K562 (cell line): ENCODE measurements around the gene C2CD4C. TPM values are rescaled to one million over a fixed set of nuclear protein-coding genes. Genes with fewer than 3 reads are reported as not detected.

ENCODE experiments used
- ATAC-seq: fragments of 200-7000 bp; cut with Tn5 transposase; 3 replicates; pipeline ENCODE4 v1.9.1; 2020; ENCODE audit warnings: moderate library complexity
- BruUV-seq: library from RNA; stranded (reverse); fragments of 400-500 nt; replicated peaks from 2 replicates; lab custom pipeline; 2021; lab: Mats Ljungman, UMichigan
- CTCF ChIA-PET: fragments of 300-600 bp; formaldehyde crosslinking; extraction: SDS; loops from one replicate; lab custom pipeline; 2021; ENCODE audit warnings: low intra/inter-chr PET ratio; lab: Yijun Ruan, JAX
- POLR2A ChIA-PET: fragments of 300-600, 350-650 bp; sonication (Branson Sonifier 250); formaldehyde crosslinking; extraction: SDS; loops from one replicate; lab custom pipeline; 2021; ENCODE audit warnings: antibody characterized with exemption, inconsistent platforms; lab: Yijun Ruan, JAX
- DNase-seq, 4 experiments: peaks; one replicate each; pipeline versions ENCODE4 v3.0.0 to v3.0.0-alpha.2; 2011 to 2018; ENCODE audit warnings: low spot score in 3 of 4, mixed read lengths in 3 of 4; ENCODE audit errors: extremely low read depth in 1 of 4
- FAIRE-seq: peaks from 2 replicates; lab custom pipeline; 2011; peaks lifted over from hg19 to GRCh38; lab: Jason Lieb, UNC
- H2AFZ ChIP-seq: 2 replicates; pipeline ENCODE4 v1.6.0; 2011; ENCODE audit warnings: low read depth, low read length, control low read depth, inconsistent platforms
- H3K27ac ChIP-seq: fragments of 200-600 bp; 3 replicates; pipeline ENCODE4 v1.8.0; 2011; ENCODE audit warnings: low read depth, mild to moderate bottlenecking, control low read depth, inconsistent platforms, low read length, moderate library complexity, mixed read lengths; ENCODE audit errors: extremely low read depth
- H3K27me3 ChIP-seq, 2 experiments: fragments of 300-600 bp in 1 of 2; 2 replicates in 1 of 2; 3 replicates in 1 of 2; pipeline versions ENCODE4 v1.6.0 to v1.8.0; 2011; ENCODE audit warnings: inconsistent platforms in 2 of 2, low read length in 2 of 2, mild to moderate bottlenecking in 1 of 2, mixed read lengths in 1 of 2, moderate library complexity in 1 of 2; ENCODE audit not compliant: control insufficient read depth in 2 of 2, insufficient read depth in 2 of 2
- H3K36me3 ChIP-seq: fragments of 300-600 bp; 3 replicates; pipeline ENCODE4 v1.8.0; 2011; ENCODE audit warnings: mild to moderate bottlenecking, low read length, inconsistent platforms; ENCODE audit not compliant: control insufficient read depth, insufficient read depth
- H3K4me1 ChIP-seq, 2 experiments: fragments of 200-600 bp in 1 of 2; replicated peaks in 1 of 2; 2 replicates in 1 of 2; 3 replicates in 1 of 2; pipeline versions ENCODE4 v1.5.1 to v1.8.0; 2011; ENCODE audit warnings: inconsistent platforms in 2 of 2, low read length in 2 of 2, mild to moderate bottlenecking in 1 of 2, mixed read lengths in 1 of 2, moderate library complexity in 1 of 2; ENCODE audit not compliant: control insufficient read depth in 2 of 2, insufficient read depth in 2 of 2
- H3K4me2 ChIP-seq: 2 replicates; pipeline ENCODE4 v1.6.1; 2011; ENCODE audit warnings: low read length, control low read depth, inconsistent platforms, mixed read lengths; ENCODE audit not compliant: insufficient read depth
- H3K4me3 ChIP-seq: fragments of 200-600 bp; sonication (generic), shearing (Covaris generic); 2 replicates; pipeline ENCODE4 v1.5.1; 2016; ENCODE audit warnings: control low read depth, inconsistent platforms
- H3K79me2 ChIP-seq: fragments of 200-600 bp; 3 replicates; pipeline ENCODE4 v1.8.0; 2011; ENCODE audit warnings: low read length, inconsistent platforms; ENCODE audit not compliant: control insufficient read depth, insufficient read depth
- H3K9ac ChIP-seq, 2 experiments: 2 replicates each; pipeline versions ENCODE4 v1.6.0 to v1.6.1; 2011; ENCODE audit warnings: low read depth in 2 of 2, low read length in 2 of 2, control low read depth in 1 of 2, inconsistent platforms in 1 of 2, mild to moderate bottlenecking in 1 of 2, mixed read lengths in 1 of 2; ENCODE audit not compliant: insufficient read depth in 1 of 2
- H3K9me1 ChIP-seq: one replicate; pipeline ENCODE4 v1.6.0; 2011; ENCODE audit warnings: inconsistent platforms, mild to moderate bottlenecking, low read length, moderate library complexity; ENCODE audit not compliant: control insufficient read depth, insufficient read depth
- H3K9me3 ChIP-seq: replicated peaks from 2 replicates; pipeline ENCODE4 v1.5.1; 2011; ENCODE audit warnings: low read depth, low read length, inconsistent platforms; ENCODE audit not compliant: control insufficient read depth, insufficient read depth
- H4K20me1 ChIP-seq: replicated peaks from 2 replicates; pipeline ENCODE4 v1.6.1; 2011; ENCODE audit warnings: low read length, inconsistent platforms, mixed read lengths; ENCODE audit not compliant: control insufficient read depth, insufficient read depth
- ATF2 ChIP-seq: sonication (generic); formaldehyde crosslinking; IDR thresholded peaks from 2 replicates; pipeline ENCODE4 v1.8.1; 2022; ENCODE audit warnings: missing genetic modification reagents
- BRF2 ChIP-seq: IDR thresholded peaks from 3 replicates; pipeline ENCODE4 v1.6.1; 2011; ENCODE audit warnings: borderline replicate concordance, mild to moderate bottlenecking; ENCODE audit not compliant: insufficient read length, insufficient read depth
- EZH2 ChIP-seq: IDR thresholded peaks from 2 replicates; pipeline ENCODE4 v1.6.1; 2012; ENCODE audit warnings: low read depth, mild to moderate bottlenecking, inconsistent platforms, low read length, borderline replicate concordance
- FIP1L1 ChIP-seq: fragments of 200-400 bp; formaldehyde crosslinking; IDR thresholded peaks from 2 replicates; pipeline ENCODE4 v1.6.1; 2018; ENCODE audit warnings: mild to moderate bottlenecking, low read depth, low read length; ENCODE audit not compliant: poor library complexity, severe bottlenecking
- HNRNPH1 ChIP-seq: fragments of 200-400 bp; formaldehyde crosslinking; optimal IDR thresholded peaks from 2 replicates; pipeline ENCODE3; 2017; ENCODE audit warnings: low read depth, mild to moderate bottlenecking, low read length, moderate library complexity
- LEF1 ChIP-seq: fragments of 450-650 bp; IDR thresholded peaks from 2 replicates; pipeline ENCODE4 v1.6.1; 2016; ENCODE audit warnings: mild to moderate bottlenecking
- SP2 ChIP-seq: IDR thresholded peaks from 2 replicates; pipeline ENCODE4 v1.6.1; 2011; ENCODE audit warnings: mild to moderate bottlenecking, low read depth, low read length, moderate library complexity; ENCODE audit not compliant: poor library complexity, severe bottlenecking; ENCODE audit errors: extremely low read depth
- TAF1 ChIP-seq: IDR thresholded peaks from 2 replicates; pipeline ENCODE4 v1.6.1; 2011; ENCODE audit warnings: mild to moderate bottlenecking, low read length, moderate library complexity; ENCODE audit not compliant: insufficient read depth, control insufficient read depth, severe bottlenecking; ENCODE audit errors: extremely low read depth
- ZNF212 ChIP-seq: fragments of 450-650 bp; formaldehyde crosslinking; IDR thresholded peaks from 2 replicates; pipeline ENCODE4 v1.4.0; 2020; ENCODE audit warnings: mild to moderate bottlenecking
- ZNF57 ChIP-seq: fragments of 450-650 bp; formaldehyde crosslinking; IDR thresholded peaks from 2 replicates; pipeline ENCODE4 v1.4.0; 2020; ENCODE audit warnings: mild to moderate bottlenecking, moderate library complexity
- ZNF592 ChIP-seq: fragments of 450-650 bp; IDR thresholded peaks from 2 replicates; pipeline ENCODE4 v1.6.1; 2017; ENCODE audit warnings: antibody characterized with exemption, mild to moderate bottlenecking
- WGBS: fragments of 100-300 bp; shearing (Covaris generic); methylation state at CpG from one replicate; pipeline ENCODE4 v1.1.6; 2016; ENCODE audit warnings: low coverage, mixed read lengths; ENCODE audit not compliant: insufficient coverage; ENCODE audit errors: missing lambda C conversion rate; 5-methylcytosine and 5-hydroxymethylcytosine counted together
- in situ Hi-C: fragments of 300-500 bp; cut with MboI; formaldehyde crosslinking; loops from 4 replicates; pipeline ENCODE4 v1.15.0; 2018; ENCODE audit warnings: inconsistent platforms, mixed read lengths
- intact Hi-C: fragments of 100-400 bp; cut with micrococcal nuclease; formaldehyde crosslinking; loops from 2 replicates; pipeline ENCODE4 v1.14.2; 2022
- polyA plus RNA-seq, 8 experiments: library from polyadenylated mRNA; depleted of rRNA in 4 of 8; stranded (reverse) in 5 of 8; unstranded in 3 of 8; fragments of >200 nt; fragmentation: Nextera tagmentation in 2 of 8; fragmentation: Illumina TruSeq in 1 of 8; extraction: Ambion mirVana in 2 of 8; extraction: Trizol in 1 of 8; gene quantifications; 2 replicates each; pipeline versions ENCODE4 v1.2.1 to v1.2.3, GENCODE V29; 2011 to 2014; ENCODE audit warnings: inconsistent platforms in 1 of 8, missing spikeins in 1 of 8
- total RNA-seq, 7 experiments: library from RNA; depleted of rRNA in 6 of 7; stranded (reverse); fragments of >200 nt in 6 of 7; fragmentation: Illumina TruSeq in 2 of 7; extraction: Trizol in 2 of 7; gene quantifications; 2 replicates each; pipeline versions ENCODE4 v1.2.1 to v1.2.3, GENCODE V29; 2011 to 2021; ENCODE audit warnings: low replicate concordance in 1 of 7

Gene C2CD4C
- total and polyA plus RNA-seq, 9 of the 15 experiments (the other 6 are each of a cell fraction or from before 2014, with no cell fraction given): 0.01 to 0.07 TPM; not detected in 7

GRCh38 chr19:437041-437440 is 28.1 kb upstream of the C2CD4C start (continued):
- no peak for TF ChIP-seq LEF1
- no peak for TF ChIP-seq TAF1
- no peak for TF ChIP-seq HNRNPH1

GRCh38 chr19:436413-436950 is 27.5 kb upstream of the C2CD4C start:
- FAIRE-seq (no peak), DNase-seq (no peak), ATAC-seq (no peak)
- H3K9ac ChIP-seq: no peak overlapping the region
- H3K27me3 ChIP-seq: peaks cover 27 to 65% of the 10 kb centered on the region in 2 experiments; a peak in 4 of 5 replicates
- H4K20me1 ChIP-seq: peaks cover 3% of the 10 kb centered on the region; the same call in 1 of the 2 replicates
- no peaks in the 10 kb centered on the region for H3K36me3 ChIP-seq
- H3K9me3 ChIP-seq: peaks cover 4% of the 10 kb centered on the region
- no peak overlapping the region for H2AFZ ChIP-seq
- H3K4me1 ChIP-seq: peaks cover 0 to 35% of the 10 kb centered on the region in 2 experiments; a peak in 2 of 5 replicates
- no peak overlapping the region for H3K27ac ChIP-seq
- ChIA-PET POLR2A (interaction anchor here (1.0 to 1.2 kb wide), 2 partner anchors 9 to 23 kb away, joined by 3 to 4 read pairs; no protein-coding TSS in a partner anchor), CTCF (no interaction called here)
- H3K4me2 ChIP-seq: no peak overlapping the region
- H3K4me3 ChIP-seq: no peak overlapping the region
- BruUV-seq: no TSS peak
- H3K9me1 ChIP-seq: peaks cover 2% of the 10 kb centered on the region
- no peaks in the 10 kb centered on the region for H3K79me2 ChIP-seq
- 7% methylated on average over 25 of the region's 29 CpGs for WGBS
- intact Hi-C loops (no loop called here), in situ Hi-C loops (no loop called here)
- TF ChIP-seq FIP1L1: no peak
- no peak for TF ChIP-seq ZNF57 (CRISPR knock-in tag)
- TF ChIP-seq ZNF212 (CRISPR knock-in tag): no peak
- TF ChIP-seq EZH2: no peak
- no peak for TF ChIP-seq BRF2
- no peak for TF ChIP-seq SP2
- TF ChIP-seq ZNF592: no peak
- no peak for TF ChIP-seq ATF2 (CRISPR knock-in tag)
